SK-N-SH (cell line): ENCODE results near the gene PPA1. TPM values are rescaled to one million over a fixed set of nuclear protein-coding genes. Genes with fewer than 3 reads are reported as not detected.

Experiments
- CTCF ChIA-PET: fragments of 300-600, 350-600 bp; formaldehyde crosslinking; extraction: SDS; loops from one replicate; lab custom pipeline; 2021; lab: Yijun Ruan, JAX
- POLR2A ChIA-PET: fragments of 350-600 bp; sonication (Branson Sonifier 250); formaldehyde crosslinking; extraction: SDS; loops from one replicate; lab custom pipeline; 2020; ENCODE audit warnings: antibody characterized with exemption, inconsistent platforms; lab: Yijun Ruan, JAX
- DNase-seq: peaks from one replicate; pipeline ENCODE4 v3.0.0; 2012
- H2AFZ ChIP-seq: fragments of 200-600 bp; sonication (generic); 2 replicates; pipeline ENCODE4 v1.8.1; 2016; ENCODE audit warnings: antibody characterized with exemption, mild to moderate bottlenecking, low read depth
- H3F3A ChIP-seq: fragments of 200-600 bp; sonication (generic); replicated peaks from 2 replicates; pipeline ENCODE3; 2016; ENCODE audit warnings: antibody characterized with exemption, mild to moderate bottlenecking; ENCODE audit not compliant: insufficient read depth
- H3K27ac ChIP-seq, 2 experiments: fragments of 200-500 bp in 1 of 2; fragments of 200-600 bp in 1 of 2; sonication (Bioruptor generic) in 1 of 2; sonication (generic), shearing (Covaris generic) in 1 of 2; 2 replicates each; pipeline versions ENCODE4 v1.5.1 to v1.6.1; 2014 to 2016; ENCODE audit warnings: low read depth in 2 of 2, inconsistent platforms in 1 of 2, low read length in 1 of 2, mild to moderate bottlenecking in 1 of 2, mixed read lengths in 1 of 2
- H3K27me3 ChIP-seq: fragments of 200-600 bp; sonication (generic), shearing (Covaris generic); 2 replicates; pipeline ENCODE4 v1.6.1; 2016; ENCODE audit warnings: mixed run types; ENCODE audit not compliant: insufficient read depth
- H3K36me3 ChIP-seq, 2 experiments: fragments of 200-500 bp in 1 of 2; fragments of 200-600 bp in 1 of 2; sonication (Bioruptor generic) in 1 of 2; sonication (generic) in 1 of 2; replicated peaks in 1 of 2; 2 replicates each; pipeline versions ENCODE3 to v1.5.1; 2014 to 2016; ENCODE audit warnings: low read length in 1 of 2, mild to moderate bottlenecking in 1 of 2; ENCODE audit not compliant: insufficient read depth in 2 of 2, control insufficient read depth in 1 of 2
- H3K4me1 ChIP-seq, 2 experiments: fragments of 200-500 bp in 1 of 2; fragments of 200-600 bp in 1 of 2; sonication (Bioruptor generic) in 1 of 2; sonication (generic), shearing (Covaris generic) in 1 of 2; 2 replicates each; pipeline versions ENCODE4 v1.5.1 to v1.6.1; 2014 to 2016; ENCODE audit warnings: low read depth in 1 of 2, low read length in 1 of 2, mixed run types in 1 of 2; ENCODE audit not compliant: insufficient read depth in 2 of 2, control insufficient read depth in 1 of 2
- H3K4me2 ChIP-seq: fragments of 200-600 bp; sonication (generic), shearing (Covaris generic); 2 replicates; pipeline ENCODE4 v1.6.1; 2017; ENCODE audit warnings: mixed run types
- H3K4me3 ChIP-seq, 2 experiments: fragments of 200-500 bp in 1 of 2; fragments of 200-600 bp in 1 of 2; sonication (Bioruptor generic) in 1 of 2; sonication (generic), shearing (Covaris generic) in 1 of 2; 2 replicates each; pipeline versions ENCODE4 v1.5.1 to v1.8.1; 2014 to 2016; ENCODE audit warnings: low read depth in 2 of 2, inconsistent platforms in 1 of 2, low read length in 1 of 2, mild to moderate bottlenecking in 1 of 2, mixed read lengths in 1 of 2, moderate library complexity in 1 of 2
- H3K79me2 ChIP-seq: fragments of 200-600 bp; sonication (generic); 2 replicates; pipeline ENCODE4 v1.8.1; 2017; ENCODE audit warnings: mild to moderate bottlenecking; ENCODE audit not compliant: insufficient read depth
- H3K9ac ChIP-seq: fragments of 200-600 bp; sonication (generic); 2 replicates; pipeline ENCODE4 v1.6.1; 2017; ENCODE audit warnings: mixed run types
- H3K9me2 ChIP-seq: fragments of 200-600 bp; sonication (generic); 2 replicates; pipeline ENCODE4 v1.6.1; 2017; ENCODE audit warnings: mixed run types
- H3K9me3 ChIP-seq: fragments of 200-600 bp; sonication (generic); 2 replicates; pipeline ENCODE4 v1.6.1; 2017; ENCODE audit warnings: mixed run types, mild to moderate bottlenecking, moderate library complexity
- H4K20me1 ChIP-seq: fragments of 200-600 bp; sonication (generic); 2 replicates; pipeline ENCODE4 v1.6.1; 2017; ENCODE audit warnings: mild to moderate bottlenecking, mixed run types; ENCODE audit not compliant: insufficient read depth
- CHD2 ChIP-seq: fragments of 150-350 bp; IDR thresholded peaks from 2 replicates; pipeline ENCODE4 v1.6.1; 2018; ENCODE audit warnings: low read length; ENCODE audit not compliant: partially characterized antibody
- ELF1 ChIP-seq: IDR thresholded peaks from 2 replicates; pipeline ENCODE4 v1.4.0; 2012
- FOSL2 ChIP-seq: IDR thresholded peaks from 2 replicates; pipeline ENCODE4 v1.4.0; 2012; ENCODE audit warnings: low read depth, mild to moderate bottlenecking, moderate library complexity, borderline replicate concordance
- FOXM1 ChIP-seq: IDR thresholded peaks from 2 replicates; pipeline ENCODE4 v1.4.0; 2012; ENCODE audit warnings: low read depth, mild to moderate bottlenecking
- JUND ChIP-seq: IDR thresholded peaks from 2 replicates; pipeline ENCODE4 v1.4.0; 2012
- MAX ChIP-seq: IDR thresholded peaks from 2 replicates; pipeline ENCODE4 v1.4.0; 2012; ENCODE audit warnings: low read depth
- MEF2A ChIP-seq: IDR thresholded peaks from 2 replicates; pipeline ENCODE4 v1.4.0; 2012; ENCODE audit warnings: low read depth, borderline replicate concordance
- MXI1 ChIP-seq: IDR thresholded peaks from 2 replicates; pipeline ENCODE4 v1.6.1; 2012; ENCODE audit warnings: mild to moderate bottlenecking, low read depth, low read length, improper control_type of control experiment
- NFIC ChIP-seq: IDR thresholded peaks from 2 replicates; pipeline ENCODE4 v1.4.0; 2012; ENCODE audit warnings: borderline replicate concordance
- POLR2AphosphoS5 ChIP-seq: IDR thresholded peaks from 2 replicates; pipeline ENCODE4 v1.6.1; 2012; ENCODE audit warnings: low read depth, low read length
- RAD21 ChIP-seq: IDR thresholded peaks from 2 replicates; pipeline ENCODE4 v1.6.1; 2012; ENCODE audit warnings: mild to moderate bottlenecking, low read length
- RFX5 ChIP-seq: IDR thresholded peaks from 2 replicates; pipeline ENCODE4 v1.6.1; 2012; ENCODE audit warnings: mild to moderate bottlenecking, improper control_type of control experiment, low read length
- RXRA ChIP-seq: IDR thresholded peaks from 2 replicates; pipeline ENCODE4 v1.4.0; 2012; ENCODE audit warnings: low read depth, mild to moderate bottlenecking, borderline replicate concordance
- SMC3 ChIP-seq: IDR thresholded peaks from 2 replicates; pipeline ENCODE4 v1.6.1; 2012; ENCODE audit warnings: low read depth, low read length, improper control_type of control experiment
- TAF1 ChIP-seq: IDR thresholded peaks from 2 replicates; pipeline ENCODE4 v1.6.1; 2012; ENCODE audit warnings: low read depth, mild to moderate bottlenecking, low read length, moderate library complexity, borderline replicate concordance
- YY1 ChIP-seq: IDR thresholded peaks from 2 replicates; pipeline ENCODE4 v1.4.0; 2012; ENCODE audit warnings: low read depth, mild to moderate bottlenecking
- ZBTB33 ChIP-seq: IDR thresholded peaks from 2 replicates; pipeline ENCODE4 v1.4.0; 2012; ENCODE audit warnings: low read depth, borderline replicate concordance
- WGBS: methylation state at CpG from one replicate; pipeline ENCODE4 v1.1.6; 2017; ENCODE audit warnings: low lambda C conversion rate; 5-methylcytosine and 5-hydroxymethylcytosine counted together
- polyA plus RNA-seq, 3 experiments: library from polyadenylated mRNA; depleted of rRNA; stranded (reverse); fragments of >200 nt; gene quantifications; 2 replicates each; pipeline ENCODE4 v1.2.3, GENCODE V29; 2012
- TF ChIP-seq, protein P1 (sequence below): fragments of 200-600 bp; sonication (generic); IDR thresholded peaks from 2 replicates; pipeline ENCODE4 v1.6.1; 2017; ENCODE audit warnings: antibody characterized with exemption, mild to moderate bottlenecking, moderate library complexity
- TF ChIP-seq, protein P2 (sequence below): IDR thresholded peaks from 2 replicates; pipeline ENCODE4 v1.6.1; 2012; ENCODE audit warnings: mild to moderate bottlenecking, low read depth, low read length, moderate library complexity
- TF ChIP-seq, protein P3 (sequence below): IDR thresholded peaks from 2 replicates; pipeline ENCODE4; 2012
- TF ChIP-seq, protein P4 (sequence below): IDR thresholded peaks from 2 replicates; pipeline ENCODE4 v1.4.0; 2012; ENCODE audit warnings: low read depth, borderline replicate concordance

Gene PPA1
- polyA plus RNA-seq, 1 of the 3 experiments (the other 2 are of a cell fraction): 125 TPM

DNA sequence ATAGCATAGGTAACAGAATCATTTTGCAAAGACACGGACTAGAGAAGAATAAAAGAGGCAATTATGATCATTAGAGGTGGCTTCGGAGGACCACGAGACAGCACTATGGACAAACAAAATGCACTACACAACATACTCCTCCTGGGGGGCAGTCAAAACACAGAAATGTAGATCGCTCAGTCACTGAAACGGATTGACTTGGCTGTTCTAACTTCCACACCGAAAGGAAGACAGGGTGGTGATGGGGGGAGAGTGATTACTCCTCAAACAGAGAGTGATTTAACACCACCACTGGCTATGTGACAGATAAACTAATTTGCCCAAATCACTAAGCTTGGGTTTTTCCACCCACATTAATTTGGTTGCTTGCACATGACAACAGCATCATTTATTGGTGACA, 14.1 kb upstream of the PPA1 start (continued):
- TF ChIP-seq, protein P1, sequence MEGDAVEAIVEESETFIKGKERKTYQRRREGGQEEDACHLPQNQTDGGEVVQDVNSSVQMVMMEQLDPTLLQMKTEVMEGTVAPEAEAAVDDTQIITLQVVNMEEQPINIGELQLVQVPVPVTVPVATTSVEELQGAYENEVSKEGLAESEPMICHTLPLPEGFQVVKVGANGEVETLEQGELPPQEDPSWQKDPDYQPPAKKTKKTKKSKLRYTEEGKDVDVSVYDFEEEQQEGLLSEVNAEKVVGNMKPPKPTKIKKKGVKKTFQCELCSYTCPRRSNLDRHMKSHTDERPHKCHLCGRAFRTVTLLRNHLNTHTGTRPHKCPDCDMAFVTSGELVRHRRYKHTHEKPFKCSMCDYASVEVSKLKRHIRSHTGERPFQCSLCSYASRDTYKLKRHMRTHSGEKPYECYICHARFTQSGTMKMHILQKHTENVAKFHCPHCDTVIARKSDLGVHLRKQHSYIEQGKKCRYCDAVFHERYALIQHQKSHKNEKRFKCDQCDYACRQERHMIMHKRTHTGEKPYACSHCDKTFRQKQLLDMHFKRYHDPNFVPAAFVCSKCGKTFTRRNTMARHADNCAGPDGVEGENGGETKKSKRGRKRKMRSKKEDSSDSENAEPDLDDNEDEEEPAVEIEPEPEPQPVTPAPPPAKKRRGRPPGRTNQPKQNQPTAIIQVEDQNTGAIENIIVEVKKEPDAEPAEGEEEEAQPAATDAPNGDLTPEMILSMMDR: no peak
- TF ChIP-seq ELF1 (no peak), ZBTB33 (no peak), FOXM1 (no peak), MXI1 (no peak), CHD2 (no peak), RAD21 (no peak)

DNA sequence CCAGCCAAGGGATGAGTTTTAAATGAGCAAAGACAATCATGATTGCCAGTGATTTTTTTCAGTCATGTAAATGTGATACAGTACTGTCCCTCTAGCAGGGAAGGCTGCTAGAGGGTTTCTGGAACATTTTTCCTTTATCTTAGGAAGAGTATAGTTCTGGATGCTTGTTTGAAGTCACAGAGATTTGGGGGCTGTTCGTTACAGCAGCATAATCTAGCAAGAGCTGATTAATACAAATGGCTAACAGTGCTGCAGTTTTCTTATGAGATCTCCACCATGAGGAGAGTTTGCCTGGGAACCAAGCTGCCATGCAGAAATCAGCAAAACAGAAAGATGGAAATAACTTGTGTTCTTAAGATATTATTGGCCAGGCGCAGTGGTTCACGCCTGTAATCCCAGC, 7.9 kb upstream of the PPA1 start:
- Histone ChIP-seq H3K4me2 (no peak overlapping the region), H3F3A (no peaks in the 10 kb centered on the region), H3K27ac (no peak overlapping the region), H3K36me3 (no peaks in the 10 kb centered on the region), H2AFZ (no peak overlapping the region), H3K9me2 (no peaks in the 10 kb centered on the region), H3K9me3 (no peaks in the 10 kb centered on the region), H4K20me1 (no peaks in the 10 kb centered on the region), H3K27me3 (peaks cover 27% of the 10 kb centered on the region; the same call in 1 of the 2 replicates), H3K9ac (no peak overlapping the region), H3K4me1 (no peaks in the 10 kb centered on the region), H3K4me3 (no peak overlapping the region), H3K79me2 (no peaks in the 10 kb centered on the region)
- CTCF ChIA-PET: no interaction called here
- POLR2A ChIA-PET: no interaction called here
- 86% methylated on average over 3 of the region's 3 CpGs for WGBS
- DNase-seq: no peak
- TF ChIP-seq, protein P2, sequence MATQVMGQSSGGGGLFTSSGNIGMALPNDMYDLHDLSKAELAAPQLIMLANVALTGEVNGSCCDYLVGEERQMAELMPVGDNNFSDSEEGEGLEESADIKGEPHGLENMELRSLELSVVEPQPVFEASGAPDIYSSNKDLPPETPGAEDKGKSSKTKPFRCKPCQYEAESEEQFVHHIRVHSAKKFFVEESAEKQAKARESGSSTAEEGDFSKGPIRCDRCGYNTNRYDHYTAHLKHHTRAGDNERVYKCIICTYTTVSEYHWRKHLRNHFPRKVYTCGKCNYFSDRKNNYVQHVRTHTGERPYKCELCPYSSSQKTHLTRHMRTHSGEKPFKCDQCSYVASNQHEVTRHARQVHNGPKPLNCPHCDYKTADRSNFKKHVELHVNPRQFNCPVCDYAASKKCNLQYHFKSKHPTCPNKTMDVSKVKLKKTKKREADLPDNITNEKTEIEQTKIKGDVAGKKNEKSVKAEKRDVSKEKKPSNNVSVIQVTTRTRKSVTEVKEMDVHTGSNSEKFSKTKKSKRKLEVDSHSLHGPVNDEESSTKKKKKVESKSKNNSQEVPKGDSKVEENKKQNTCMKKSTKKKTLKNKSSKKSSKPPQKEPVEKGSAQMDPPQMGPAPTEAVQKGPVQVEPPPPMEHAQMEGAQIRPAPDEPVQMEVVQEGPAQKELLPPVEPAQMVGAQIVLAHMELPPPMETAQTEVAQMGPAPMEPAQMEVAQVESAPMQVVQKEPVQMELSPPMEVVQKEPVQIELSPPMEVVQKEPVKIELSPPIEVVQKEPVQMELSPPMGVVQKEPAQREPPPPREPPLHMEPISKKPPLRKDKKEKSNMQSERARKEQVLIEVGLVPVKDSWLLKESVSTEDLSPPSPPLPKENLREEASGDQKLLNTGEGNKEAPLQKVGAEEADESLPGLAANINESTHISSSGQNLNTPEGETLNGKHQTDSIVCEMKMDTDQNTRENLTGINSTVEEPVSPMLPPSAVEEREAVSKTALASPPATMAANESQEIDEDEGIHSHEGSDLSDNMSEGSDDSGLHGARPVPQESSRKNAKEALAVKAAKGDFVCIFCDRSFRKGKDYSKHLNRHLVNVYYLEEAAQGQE: no peak
- no peak for TF ChIP-seq CHD2
- TF ChIP-seq MXI1: no peak
- TF ChIP-seq JUND: no peak
- TF ChIP-seq RXRA: no peak
- TF ChIP-seq MAX: no peak
- TF ChIP-seq SMC3: no peak
- TF ChIP-seq, protein P3, sequence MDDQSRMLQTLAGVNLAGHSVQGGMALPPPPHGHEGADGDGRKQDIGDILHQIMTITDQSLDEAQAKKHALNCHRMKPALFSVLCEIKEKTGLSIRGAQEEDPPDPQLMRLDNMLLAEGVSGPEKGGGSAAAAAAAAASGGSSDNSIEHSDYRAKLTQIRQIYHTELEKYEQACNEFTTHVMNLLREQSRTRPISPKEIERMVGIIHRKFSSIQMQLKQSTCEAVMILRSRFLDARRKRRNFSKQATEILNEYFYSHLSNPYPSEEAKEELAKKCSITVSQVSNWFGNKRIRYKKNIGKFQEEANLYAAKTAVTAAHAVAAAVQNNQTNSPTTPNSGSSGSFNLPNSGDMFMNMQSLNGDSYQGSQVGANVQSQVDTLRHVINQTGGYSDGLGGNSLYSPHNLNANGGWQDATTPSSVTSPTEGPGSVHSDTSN: no peak
- TF ChIP-seq MEF2A: no peak
- no peak for TF ChIP-seq RAD21
- no peak for TF ChIP-seq TAF1
- TF ChIP-seq ELF1: no peak
- TF ChIP-seq RFX5: no peak
- TF ChIP-seq POLR2AphosphoS5: no peak
- TF ChIP-seq, protein P4, sequence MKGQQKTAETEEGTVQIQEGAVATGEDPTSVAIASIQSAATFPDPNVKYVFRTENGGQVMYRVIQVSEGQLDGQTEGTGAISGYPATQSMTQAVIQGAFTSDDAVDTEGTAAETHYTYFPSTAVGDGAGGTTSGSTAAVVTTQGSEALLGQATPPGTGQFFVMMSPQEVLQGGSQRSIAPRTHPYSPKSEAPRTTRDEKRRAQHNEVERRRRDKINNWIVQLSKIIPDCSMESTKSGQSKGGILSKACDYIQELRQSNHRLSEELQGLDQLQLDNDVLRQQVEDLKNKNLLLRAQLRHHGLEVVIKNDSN: no peak
- TF ChIP-seq FOSL2: no peak
- no peak for TF ChIP-seq NFIC
- no peak for TF ChIP-seq YY1
- TF ChIP-seq ZBTB33: no peak
